HG03045 (cell line): Measurements from ENCODE around the gene PLA2G3.
"Not testable (repeated sequence)": the region's sequence is repeated elsewhere in the genome, so short reads cannot be mapped to it uniquely, and the experiment has no call there.

Experiments
- ATAC-seq: cut with Tn5 transposase; IDR thresholded peaks from one replicate; pipeline ENCODE4 v1.9.1; 2021; ENCODE audit warnings: mild to moderate bottlenecking, moderate library complexity; ENCODE audit not compliant: unreplicated experiment

PLA2G3 gene

GRCh38 chr22:31102441-31103081, 37.7 kb downstream of the PLA2G3 start:
- no peak for ATAC-seq

- no peak for ATAC-seq
Observed at GRCh38 chr22:31100762-31101525, 39.4 kb downstream of the PLA2G3 start.

DNA sequence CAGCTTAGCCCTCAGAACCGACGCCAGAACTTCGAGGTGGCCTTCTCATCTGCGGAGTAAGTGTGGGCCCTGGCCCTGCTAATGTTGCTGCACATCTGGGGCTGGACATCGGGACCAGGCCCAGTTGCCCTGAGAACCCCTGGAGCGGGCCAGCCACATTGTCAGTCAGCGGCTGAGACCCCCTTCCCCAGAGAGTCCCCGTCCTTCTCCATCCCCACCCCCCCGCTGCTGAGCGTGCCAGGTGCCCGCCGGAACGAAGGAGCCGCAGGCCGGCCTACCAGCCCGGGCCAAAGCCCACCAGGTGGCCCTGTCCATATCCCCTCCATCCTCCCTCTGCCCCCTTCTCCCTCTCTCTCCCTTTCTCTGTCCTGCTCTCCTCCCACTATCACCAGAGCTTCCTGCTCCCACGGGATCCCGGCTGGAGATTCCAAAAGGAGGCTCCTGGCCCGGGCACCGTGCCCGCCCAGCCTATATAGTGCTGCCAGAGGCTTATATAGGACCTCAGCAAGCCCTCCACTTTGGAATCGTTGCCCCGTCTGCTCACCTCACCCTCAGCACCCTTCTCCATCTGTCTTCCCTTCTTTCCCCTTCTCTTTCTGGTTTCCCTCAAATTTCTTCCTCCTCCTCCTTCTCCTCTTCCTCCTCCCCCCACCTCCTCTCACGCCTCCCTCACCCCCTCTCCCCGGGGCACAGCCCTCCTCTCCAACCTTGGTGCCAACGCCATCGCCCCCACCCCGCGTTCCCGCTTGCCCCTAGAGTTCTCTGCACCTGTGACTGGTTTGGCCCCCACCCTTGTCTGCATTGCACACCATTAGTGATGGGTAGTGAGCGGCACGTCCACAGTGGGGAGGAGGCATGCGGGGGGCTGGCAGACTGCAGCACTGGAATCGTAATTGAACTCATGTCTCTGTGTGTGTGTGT, 40.2 kb downstream of the PLA2G3 start:
- no peak for ATAC-seq

- ATAC-seq, result no peak
Observed at GRCh38 chr22:31099386-31099785, 40.9 kb downstream of the PLA2G3 start.

DNA sequence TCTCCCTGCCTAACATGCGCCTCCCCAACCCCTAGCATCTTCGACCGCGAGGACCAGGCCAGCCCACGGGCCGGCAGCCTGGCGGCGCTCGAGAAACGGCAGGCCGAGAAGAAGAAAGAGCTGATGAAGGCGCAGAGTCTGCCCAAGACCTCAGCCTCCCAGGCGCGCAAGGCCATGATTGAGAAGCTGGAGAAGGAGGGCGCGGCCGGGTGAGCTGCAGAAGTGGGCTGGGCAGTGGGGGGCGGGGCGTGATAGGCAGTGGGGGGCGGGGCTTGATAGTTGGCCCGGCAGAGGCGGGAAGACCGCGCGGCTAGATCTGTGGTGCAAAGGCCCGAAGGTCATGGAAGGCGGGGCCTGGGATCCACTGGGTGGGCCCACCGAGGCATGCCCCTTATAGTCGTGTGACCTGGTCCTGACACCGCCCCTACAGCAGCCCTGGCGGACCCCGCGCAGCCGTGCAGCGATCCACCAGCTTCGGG, 41.6 kb downstream of the PLA2G3 start:
- ATAC-seq, result no peak

DNA sequence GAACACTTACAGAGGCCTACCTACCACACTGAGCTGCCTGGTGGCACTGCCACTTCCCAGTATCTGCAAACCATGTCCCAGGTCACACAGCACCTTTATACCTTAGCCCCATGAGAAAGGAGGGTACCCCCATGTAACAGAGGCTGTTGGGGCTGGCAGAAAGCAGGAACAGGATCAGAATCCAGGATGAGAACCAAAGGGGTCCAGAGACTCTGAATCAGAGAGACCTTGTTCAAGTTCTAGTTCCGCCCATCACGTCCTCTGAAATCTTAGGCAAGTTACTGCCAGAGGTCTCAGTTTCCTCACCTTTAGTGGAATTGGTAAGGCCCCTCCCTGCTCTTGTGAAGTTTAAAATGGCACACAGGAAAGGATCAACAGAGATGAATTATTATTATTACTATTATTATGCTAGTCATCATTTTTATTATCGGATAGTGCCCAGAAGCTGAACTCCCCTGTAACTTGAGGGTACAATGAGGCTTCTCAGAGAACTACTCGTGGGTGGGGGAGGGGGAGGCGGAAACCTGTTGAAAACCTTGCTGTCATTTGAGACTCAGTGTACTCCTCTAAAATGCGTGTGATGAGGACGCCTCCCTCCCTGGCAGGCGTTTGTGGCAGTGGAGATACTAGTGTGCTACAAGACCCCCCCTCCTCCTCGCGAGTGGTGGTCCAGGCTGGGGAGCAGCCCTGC, 42.2 kb downstream of the PLA2G3 start:
- no peak for ATAC-seq

- not testable (repeated sequence) for ATAC-seq
Observed at GRCh38 chr22:31097539-31097938, 42.8 kb downstream of the PLA2G3 start.

DNA sequence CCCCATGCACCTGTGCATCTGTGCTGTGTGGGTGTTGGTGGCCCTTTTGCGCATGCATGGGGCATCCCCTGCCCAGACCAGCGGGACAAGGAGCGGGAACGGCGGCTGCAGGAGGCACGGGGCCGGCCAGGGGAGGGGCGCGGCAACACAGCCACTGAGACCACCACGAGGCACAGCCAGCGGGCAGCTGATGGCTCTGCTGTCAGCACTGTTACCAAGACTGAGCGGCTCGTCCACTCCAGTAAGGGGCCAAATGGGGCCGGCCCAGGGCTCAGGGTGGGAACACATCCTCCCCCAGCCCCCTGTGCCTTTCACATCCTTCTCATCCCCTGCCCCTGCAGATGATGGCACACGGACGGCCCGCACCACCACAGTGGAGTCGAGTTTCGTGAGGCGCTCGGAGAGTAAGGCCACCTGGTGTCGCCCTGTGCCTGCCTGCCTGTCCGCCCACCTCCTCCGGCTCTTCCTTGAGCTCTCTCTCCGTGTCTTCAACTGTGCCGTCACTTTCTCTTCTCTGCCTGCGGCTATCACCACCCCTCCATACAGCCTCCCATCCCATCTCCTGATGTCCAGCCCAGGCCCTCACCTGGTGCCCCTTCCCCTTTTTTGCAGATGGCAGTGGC, 43.5 kb downstream of the PLA2G3 start:
- no peak for ATAC-seq

DNA sequence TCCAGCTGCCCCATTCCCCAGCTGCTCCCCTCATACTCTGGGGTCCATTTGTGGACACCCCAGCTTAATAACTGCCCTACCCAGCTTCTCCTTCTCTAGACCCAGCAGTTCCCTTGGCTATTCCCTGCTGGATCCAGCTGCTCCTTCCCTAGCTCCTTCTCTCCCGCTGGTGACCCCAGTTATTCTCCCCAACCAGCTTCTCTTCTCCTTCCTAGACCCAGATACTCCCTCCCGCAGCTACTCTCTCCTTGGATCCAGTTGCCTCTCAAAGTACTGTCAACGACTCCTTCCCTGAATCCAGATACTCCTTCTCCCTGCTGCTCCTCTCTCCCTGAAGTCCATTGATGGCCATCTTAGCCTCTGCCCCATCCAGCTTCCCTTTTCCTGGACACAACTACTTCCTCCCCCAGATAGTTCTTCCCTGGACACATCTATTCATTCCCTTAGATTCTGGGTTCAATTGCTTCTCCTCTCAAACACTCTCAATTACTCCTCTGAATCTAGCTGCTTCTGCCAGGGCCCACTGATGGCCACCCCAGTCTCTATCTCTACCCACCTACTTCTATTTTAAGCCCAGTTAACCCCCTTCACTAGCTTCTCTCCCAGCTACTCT, 44.6 kb downstream of the PLA2G3 start:
- no peak for ATAC-seq

DNA sequence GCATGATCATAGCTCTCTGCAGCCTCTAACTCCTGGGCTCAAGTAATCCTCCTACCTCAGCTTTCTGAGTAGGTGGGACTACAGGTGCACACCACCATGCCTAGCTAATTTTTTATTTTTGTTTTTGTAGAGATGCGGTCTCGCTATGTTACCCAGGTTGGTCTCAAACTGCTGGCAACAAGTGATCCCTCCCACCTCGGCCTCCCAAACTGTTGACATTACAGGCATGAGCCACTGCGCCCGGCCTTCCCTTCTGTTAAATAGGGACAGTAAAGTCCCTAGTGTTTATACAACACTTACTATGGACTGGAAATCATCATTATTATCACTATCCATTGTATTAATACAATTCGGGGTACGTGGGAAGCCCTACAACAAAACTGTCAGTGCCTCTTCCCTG, 45.6 kb downstream of the PLA2G3 start:
- ATAC-seq, result no peak

GRCh38 chr22:31094021-31094551, 46.2 kb downstream of the PLA2G3 start:
- no peak for ATAC-seq

DNA sequence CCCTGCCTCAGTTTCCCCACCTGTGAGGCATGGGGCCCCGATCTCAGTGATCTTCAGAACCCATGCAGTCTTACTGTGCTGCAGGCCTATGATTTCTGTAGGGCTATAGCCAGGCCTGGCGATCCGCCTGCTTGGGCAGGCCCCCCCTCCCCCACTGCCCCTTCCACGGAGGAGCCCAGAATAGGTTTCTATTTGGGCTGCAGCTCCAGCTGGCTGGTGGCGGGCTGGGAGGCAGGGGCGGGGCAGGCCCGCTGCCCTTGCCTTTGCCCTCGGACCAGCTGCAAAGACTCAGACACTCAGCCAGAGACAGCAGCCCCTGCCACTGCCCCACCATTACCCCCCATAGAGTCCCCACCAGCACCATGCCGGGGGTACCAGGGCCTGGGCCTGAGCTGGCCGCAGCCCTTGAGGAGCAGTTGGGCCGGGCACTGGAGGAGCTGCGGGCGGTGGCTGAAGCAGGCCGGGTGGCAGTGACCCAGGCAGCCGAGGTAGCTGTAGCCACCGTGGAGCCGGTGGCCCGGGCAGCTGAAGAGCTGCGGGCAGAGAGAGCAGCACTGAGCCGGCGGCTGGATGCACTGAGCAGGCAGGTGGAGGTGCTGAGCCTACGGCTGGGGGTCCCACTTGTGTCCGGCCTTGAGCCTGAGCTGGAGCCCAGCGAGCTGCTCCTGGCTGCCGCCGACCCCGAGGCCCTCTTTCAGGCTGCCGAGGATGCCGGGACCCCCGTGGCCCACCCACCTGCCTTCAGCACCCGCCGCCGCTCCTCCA, 47.0 kb downstream of the PLA2G3 start:
- ATAC-seq, result no peak

DNA sequence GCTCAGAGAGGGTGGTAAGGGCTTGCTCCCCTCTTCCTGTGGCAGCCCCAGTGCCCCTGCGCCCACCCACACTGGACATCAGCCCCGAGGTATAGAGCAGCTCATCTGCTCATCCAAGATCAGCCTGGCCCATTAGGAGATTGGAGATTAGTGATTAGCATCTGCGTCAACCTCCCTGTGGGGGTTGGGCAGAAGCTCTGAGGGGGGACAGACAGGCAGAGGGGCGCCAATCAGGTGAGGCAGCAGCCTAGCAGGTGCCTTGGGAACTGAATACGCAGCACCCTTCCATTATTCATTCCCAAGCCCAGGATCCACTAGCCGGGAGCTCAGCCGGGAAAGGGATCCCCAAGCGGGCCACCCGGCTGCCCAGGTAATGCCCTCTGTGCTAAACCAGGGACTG, 48.1 kb downstream of the PLA2G3 start:
- no peak for ATAC-seq

DNA sequence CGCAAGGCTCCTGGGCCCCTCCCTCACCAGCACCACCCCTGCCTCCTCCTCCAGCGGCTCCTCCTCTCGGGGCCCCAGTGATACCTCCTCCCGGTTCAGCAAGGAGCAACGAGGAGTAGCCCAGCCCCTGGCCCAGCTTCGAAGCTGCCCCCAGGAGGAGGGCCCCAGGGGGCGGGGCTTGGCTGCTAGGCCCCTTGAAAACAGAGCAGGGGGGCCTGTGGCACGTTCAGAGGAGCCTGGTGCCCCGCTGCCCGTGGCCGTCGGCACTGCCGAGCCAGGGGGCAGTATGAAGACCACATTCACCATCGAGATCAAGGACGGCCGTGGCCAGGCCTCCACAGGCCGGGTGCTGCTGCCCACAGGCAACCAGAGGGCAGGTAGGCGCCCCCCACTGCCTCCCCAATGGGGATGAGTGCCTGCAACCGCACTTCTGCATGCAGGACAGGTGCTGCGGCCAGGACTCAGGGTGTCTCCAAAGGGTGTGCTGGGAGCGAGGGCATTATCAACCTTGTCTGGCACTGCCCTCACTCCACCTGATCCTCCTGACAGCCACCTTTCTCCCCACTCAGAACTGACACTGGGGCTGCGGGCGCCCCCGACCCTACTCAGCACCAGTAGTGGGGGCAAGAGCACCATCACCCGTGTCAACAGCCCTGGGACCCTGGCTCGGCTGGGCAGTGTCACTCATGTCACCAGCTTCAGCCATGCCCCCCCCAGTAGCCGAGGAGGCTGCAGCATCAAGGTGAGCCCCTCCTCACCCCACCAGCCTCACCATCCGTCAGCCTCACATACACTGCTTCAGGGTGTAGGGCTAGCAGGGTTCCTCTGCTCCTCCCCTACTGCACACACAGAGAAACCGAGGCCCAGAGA, 49.0 kb downstream of the PLA2G3 start:
- ATAC-seq, result no peak

GRCh38 chr22:31090217-31091085, 49.9 kb downstream of the PLA2G3 start:
- ATAC-seq, result no peak

GRCh38 chr22:31089160-31090100, 50.9 kb downstream of the PLA2G3 start:
- ATAC-seq, result no peak
